Testis (tissue), 2 donors: ENCODE measurements around the gene HNRNPA3.

Experiments
- POLR2A ChIP-seq: fragments of 450-650 bp; IDR thresholded peaks from one replicate; pipeline ENCODE4 v1.6.1; 2017; ENCODE audit warnings: antibody characterized with exemption, mild to moderate bottlenecking, moderate library complexity
- TF ChIP-seq, protein P1 (sequence below), 3 experiments: fragments of 450-650 bp in 2 of 3; fragments of 200-600 bp in 1 of 3; sonication (generic) in 1 of 3; IDR thresholded peaks; one replicate each; pipeline ENCODE4 v1.5.1; 2016 to 2019; ENCODE audit warnings: antibody characterized with exemption in 3 of 3, mild to moderate bottlenecking in 2 of 3, moderate library complexity in 1 of 3

DNA sequence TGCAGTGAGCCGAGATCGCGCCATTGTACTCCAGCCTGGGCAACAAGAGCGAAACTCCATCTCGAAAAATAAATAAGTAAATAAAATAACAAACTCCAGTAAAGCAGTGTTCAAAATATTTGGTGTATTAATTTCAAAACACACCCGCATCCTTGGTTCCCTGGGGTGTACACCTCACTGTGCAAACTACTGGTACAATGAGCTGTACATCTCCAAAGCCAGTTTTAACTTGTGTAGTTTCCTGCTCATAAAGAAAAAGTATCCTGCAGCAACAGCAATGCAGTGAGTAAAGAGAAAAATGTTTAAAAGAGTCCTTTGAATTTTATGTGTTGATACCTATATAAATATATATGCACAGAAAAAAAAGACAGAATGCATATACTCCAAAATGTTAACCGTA is 56.3 kb downstream of the HNRNPA3 start:
- TF ChIP-seq, protein P1, sequence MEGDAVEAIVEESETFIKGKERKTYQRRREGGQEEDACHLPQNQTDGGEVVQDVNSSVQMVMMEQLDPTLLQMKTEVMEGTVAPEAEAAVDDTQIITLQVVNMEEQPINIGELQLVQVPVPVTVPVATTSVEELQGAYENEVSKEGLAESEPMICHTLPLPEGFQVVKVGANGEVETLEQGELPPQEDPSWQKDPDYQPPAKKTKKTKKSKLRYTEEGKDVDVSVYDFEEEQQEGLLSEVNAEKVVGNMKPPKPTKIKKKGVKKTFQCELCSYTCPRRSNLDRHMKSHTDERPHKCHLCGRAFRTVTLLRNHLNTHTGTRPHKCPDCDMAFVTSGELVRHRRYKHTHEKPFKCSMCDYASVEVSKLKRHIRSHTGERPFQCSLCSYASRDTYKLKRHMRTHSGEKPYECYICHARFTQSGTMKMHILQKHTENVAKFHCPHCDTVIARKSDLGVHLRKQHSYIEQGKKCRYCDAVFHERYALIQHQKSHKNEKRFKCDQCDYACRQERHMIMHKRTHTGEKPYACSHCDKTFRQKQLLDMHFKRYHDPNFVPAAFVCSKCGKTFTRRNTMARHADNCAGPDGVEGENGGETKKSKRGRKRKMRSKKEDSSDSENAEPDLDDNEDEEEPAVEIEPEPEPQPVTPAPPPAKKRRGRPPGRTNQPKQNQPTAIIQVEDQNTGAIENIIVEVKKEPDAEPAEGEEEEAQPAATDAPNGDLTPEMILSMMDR (IDR thresholded peaks at IDR 0.05): no peak
- TF ChIP-seq POLR2A: no peak
